ENCODE measurements around the gene ZNF275. TPM values are rescaled to one million over a fixed set of nuclear protein-coding genes. Genes with fewer than 3 reads are reported as not detected.
A peak's percentile ranks its signal among the peaks of the same experiment; 100 is the strongest.

ZNF275 gene
- total RNA-seq, 6 donors from 2014 or later = 5.9 to 13.8 (median 8.8) TPM

- ATAC-seq (ENCODE audit: low FRiP score in 2 of 2) (no peak), DNase-seq (no peak)
- Histone ChIP-seq H3K4me1 (peaks cover 0 to 6% (median 2%) of the 10 kb centered on the region in 4 donors), H3K9me3 (peaks cover 0 to 9% (median 0%) of the 10 kb centered on the region in 4 donors), H3K4me3 (peak overlapping the region in 2 of 4 donors; percentile 69 to 82), H3K36me3 (no peaks in the 10 kb centered on the region), H3K27me3 (no peaks in the 10 kb centered on the region), H3K27ac (no peak overlapping the region)
- 75 to 76% methylated on average over 2 of the region's 2 CpGs for WGBS, 2 donors
- TF ChIP-seq POLR2AphosphoS5 (IDR thresholded peaks at IDR 0.05) = no peak
- no peak for TF ChIP-seq EP300 (IDR thresholded peaks at IDR 0.05)
Measured at GRCh38 chrX:153333266-153333665, 687 bp upstream of the ZNF275 start.

DNA sequence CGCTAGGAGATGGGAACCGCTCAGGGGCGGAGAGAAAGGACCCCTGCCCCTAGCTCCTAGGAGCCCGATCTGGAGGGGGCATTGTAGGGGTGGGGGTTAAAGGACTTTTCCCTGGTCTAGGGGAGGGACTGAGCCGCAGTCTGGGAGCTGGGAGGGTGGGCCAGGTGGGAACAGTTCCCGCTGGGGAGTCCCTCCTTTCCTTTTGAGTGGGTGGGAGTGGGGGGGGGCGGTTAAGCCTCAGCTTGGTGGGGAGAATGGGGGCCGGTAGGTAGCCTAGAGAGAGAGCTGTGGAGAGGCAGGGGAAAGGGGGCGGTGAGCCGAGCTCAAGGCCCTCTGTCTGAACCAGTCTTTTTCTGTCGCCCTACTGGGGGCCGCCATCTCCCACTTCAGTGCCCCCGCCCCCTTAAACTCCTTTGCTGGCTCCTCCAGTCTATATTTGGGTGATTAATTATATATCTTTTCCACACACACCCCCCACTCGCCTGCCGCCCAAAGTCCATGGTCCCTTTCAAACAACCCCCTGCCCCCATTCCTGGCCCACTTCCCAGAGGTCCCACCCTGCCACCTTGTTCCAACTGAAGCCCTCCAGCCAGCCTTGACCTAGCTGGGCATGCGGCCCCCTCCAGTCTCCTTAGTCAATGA, 822 bp downstream of the ZNF275 start:
- no peak for DNase-seq
- Histone ChIP-seq H3K4me3 (peak overlapping the region; percentile 42 to 82 (median 72)), H3K27ac (peak overlapping the region; percentile 51 to 81 (median 68)), H3K9me3 (peaks cover 0 to 9% (median 0%) of the 10 kb centered on the region in 4 donors), H3K27me3 (no peaks in the 10 kb centered on the region), H3K4me1 (peaks cover 0 to 6% (median 2%) of the 10 kb centered on the region in 4 donors), H3K36me3 (no peaks in the 10 kb centered on the region)
- 55 to 78% methylated on average over 3 to 15 of the region's 16 CpGs for WGBS, 2 donors
- no peak for ATAC-seq (ENCODE audit: low FRiP score in 2 of 2)
- TF ChIP-seq EP300 (IDR thresholded peaks at IDR 0.05) (no peak), CTCF (IDR thresholded peaks at IDR 0.05) (no peak), POLR2A (IDR thresholded peaks at IDR 0.05) (no peak), POLR2AphosphoS5 (IDR thresholded peaks at IDR 0.05) (no peak)

DNA sequence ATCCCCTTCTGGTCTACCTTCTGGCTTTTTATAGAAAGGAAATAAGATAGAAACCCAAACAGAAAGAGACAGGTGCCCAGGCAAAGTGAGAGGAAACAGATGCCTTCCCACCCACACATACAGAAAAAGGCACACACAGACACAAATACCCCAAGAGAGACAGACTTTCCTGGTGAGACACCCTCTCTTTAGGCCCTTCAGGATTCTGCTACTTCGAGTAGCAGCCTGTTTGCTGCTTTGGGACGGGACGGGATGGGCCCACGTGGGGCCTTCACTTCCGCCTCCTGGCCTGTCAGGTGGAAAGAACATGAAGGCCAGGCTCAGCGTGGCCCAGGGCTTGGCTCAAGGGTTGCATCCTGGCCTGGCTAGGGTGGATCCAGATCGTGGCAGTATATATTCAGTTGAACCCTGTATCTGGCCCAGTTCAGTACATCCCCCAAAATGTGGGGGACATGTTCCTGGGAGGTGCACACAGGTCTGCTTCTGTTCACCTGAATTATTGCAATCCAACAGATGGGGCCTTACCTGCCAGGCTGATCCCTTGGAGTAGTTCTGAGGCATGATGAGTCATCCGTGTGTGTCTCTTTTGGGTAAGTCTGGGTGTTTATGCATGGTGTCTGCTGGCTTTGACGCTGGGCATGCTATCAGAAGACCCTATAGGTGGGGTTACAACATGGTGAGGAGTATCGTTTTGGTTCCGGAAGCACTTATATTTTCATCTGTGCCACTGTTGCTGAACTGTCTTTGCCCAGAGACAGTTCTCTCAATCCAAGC, 2.4 kb downstream of the ZNF275 start:
- H3K4me3 ChIP-seq = no peak overlapping the region
- peaks cover 0 to 9% (median 0%) of the 10 kb centered on the region in 4 donors for H3K9me3 ChIP-seq
- TF ChIP-seq POLR2AphosphoS5 (IDR thresholded peaks at IDR 0.05) (no peak), POLR2A (IDR thresholded peaks at IDR 0.05) (no peak), CTCF (IDR thresholded peaks at IDR 0.05) (no peak), EP300 (IDR thresholded peaks at IDR 0.05) (no peak)
- ATAC-seq (ENCODE audit: low FRiP score in 2 of 2) = no peak
- no peaks in the 10 kb centered on the region for H3K36me3 ChIP-seq
- no peaks in the 10 kb centered on the region for H3K27me3 ChIP-seq
- no peak overlapping the region for H3K27ac ChIP-seq
- H3K4me1 ChIP-seq = peaks cover 0 to 6% (median 2%) of the 10 kb centered on the region in 4 donors
- no peak for DNase-seq
- WGBS, 2 donors = 72 to 100% methylated on average over 1 to 11 of the region's 11 CpGs

- no peak for TF ChIP-seq POLR2A (IDR thresholded peaks at IDR 0.05)
- H3K27ac ChIP-seq = no peak overlapping the region
- no peak for ATAC-seq (ENCODE audit: low FRiP score in 2 of 2)
Measured at GRCh38 chrX:153336988-153337387, 3.0 kb downstream of the ZNF275 start.

GRCh38 chrX:153338836-153339235, 4.9 kb downstream of the ZNF275 start:
- ATAC-seq (ENCODE audit: low FRiP score in 2 of 2) = no peak
- DNase-seq = no peak
- Histone ChIP-seq H3K27ac (no peak overlapping the region), H3K4me1 (peaks cover 0 to 6% (median 2%) of the 10 kb centered on the region in 4 donors), H3K9me3 (peaks cover 0 to 7% (median 0%) of the 10 kb centered on the region in 4 donors), H3K36me3 (no peaks in the 10 kb centered on the region), H3K4me3 (no peak overlapping the region), H3K27me3 (no peaks in the 10 kb centered on the region)
- TF ChIP-seq CTCF (IDR thresholded peaks at IDR 0.05) (no peak), POLR2AphosphoS5 (IDR thresholded peaks at IDR 0.05) (no peak), POLR2A (IDR thresholded peaks at IDR 0.05) (no peak), EP300 (IDR thresholded peaks at IDR 0.05) (no peak)
- 75 to 100% methylated on average over 1 to 7 of the region's 7 CpGs for WGBS, 2 donors

More at GRCh38 chrX:153336988-153337387, 3.0 kb downstream of the ZNF275 start:
- 86 to 87% methylated on average over 4 to 5 of the region's 5 CpGs for WGBS, 2 donors
- DNase-seq = no peak
- Histone ChIP-seq H3K9me3 (peaks cover 0 to 9% (median 0%) of the 10 kb centered on the region in 4 donors), H3K36me3 (no peaks in the 10 kb centered on the region), H3K4me3 (no peak overlapping the region), H3K4me1 (peaks cover 0 to 6% (median 2%) of the 10 kb centered on the region in 4 donors), H3K27me3 (no peaks in the 10 kb centered on the region)
